GM18868 (cell line): Measurements from ENCODE around the gene PCSK5.
"Not testable (repeated sequence)": the region's sequence is repeated elsewhere in the genome, so short reads cannot be mapped to it uniquely, and the experiment has no call there.

ENCODE experiments used
- ATAC-seq: cut with Tn5 transposase; IDR thresholded peaks from one replicate; pipeline ENCODE4 v1.9.1; 2021; ENCODE audit warnings: mild to moderate bottlenecking, moderate library complexity; ENCODE audit not compliant: unreplicated experiment

PCSK5 gene

GRCh38 chr9:75962013-75962661, 71.7 kb downstream of the PCSK5 start:
- ATAC-seq, result no peak

DNA sequence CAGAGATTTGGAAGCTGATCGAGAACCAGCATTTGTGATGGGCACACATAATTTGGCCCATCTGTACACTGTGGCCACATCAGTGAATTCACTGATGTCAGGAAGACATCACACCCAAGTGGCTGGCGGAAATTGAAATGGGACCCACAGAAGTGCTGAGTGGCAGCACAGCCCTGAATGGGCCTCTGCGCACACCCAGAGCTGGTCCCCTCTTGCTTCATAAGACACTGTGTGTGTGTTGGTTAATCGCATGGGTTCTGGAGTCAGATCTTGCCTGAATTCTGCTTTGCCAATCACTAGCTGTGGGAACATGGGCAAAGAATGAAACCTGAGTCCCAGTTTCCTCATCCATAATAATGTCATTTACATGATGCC, 72.2 kb downstream of the PCSK5 start:
- no peak for ATAC-seq

GRCh38 chr9:75963321-75963720, 72.8 kb downstream of the PCSK5 start:
- not testable (repeated sequence) for ATAC-seq

DNA sequence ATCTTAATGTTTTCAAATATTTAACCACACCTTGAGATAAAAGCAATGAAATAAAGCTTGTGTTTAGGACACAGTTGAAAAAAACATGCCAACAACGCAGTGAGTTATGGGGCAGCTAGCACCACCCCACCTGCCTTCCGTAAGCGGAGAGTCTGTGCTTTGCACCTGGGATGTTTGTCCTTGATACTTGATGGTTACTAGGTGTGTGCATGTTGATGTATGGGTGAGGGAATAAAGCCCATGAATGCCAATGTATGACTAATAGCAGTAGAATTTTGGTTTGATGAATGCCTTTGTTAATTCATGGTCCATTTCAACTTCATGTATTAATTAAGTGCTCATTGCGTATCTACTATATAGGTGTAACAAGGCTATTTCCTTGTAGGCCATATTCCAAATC, 74.0 kb downstream of the PCSK5 start:
- ATAC-seq, result no peak

DNA sequence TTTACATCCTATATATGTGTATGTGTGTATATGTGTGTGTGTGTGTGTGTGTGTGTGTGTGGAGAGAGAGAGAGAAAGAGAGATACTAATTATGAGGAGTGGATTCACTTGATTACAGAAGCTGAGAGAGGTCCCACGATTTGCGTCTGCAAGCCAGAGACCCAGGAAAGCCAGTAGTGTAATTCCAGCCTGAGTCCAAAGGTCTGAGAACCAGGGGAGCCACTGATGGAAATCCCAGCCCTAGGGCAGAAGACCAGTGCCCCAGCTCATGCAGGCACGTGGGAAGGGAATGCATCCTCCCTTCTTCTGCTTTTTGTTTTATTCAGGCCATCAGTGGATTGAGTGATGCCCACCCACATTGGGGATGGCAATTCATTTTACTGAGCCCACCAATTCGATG, 74.8 kb downstream of the PCSK5 start:
- ATAC-seq, result no peak

DNA sequence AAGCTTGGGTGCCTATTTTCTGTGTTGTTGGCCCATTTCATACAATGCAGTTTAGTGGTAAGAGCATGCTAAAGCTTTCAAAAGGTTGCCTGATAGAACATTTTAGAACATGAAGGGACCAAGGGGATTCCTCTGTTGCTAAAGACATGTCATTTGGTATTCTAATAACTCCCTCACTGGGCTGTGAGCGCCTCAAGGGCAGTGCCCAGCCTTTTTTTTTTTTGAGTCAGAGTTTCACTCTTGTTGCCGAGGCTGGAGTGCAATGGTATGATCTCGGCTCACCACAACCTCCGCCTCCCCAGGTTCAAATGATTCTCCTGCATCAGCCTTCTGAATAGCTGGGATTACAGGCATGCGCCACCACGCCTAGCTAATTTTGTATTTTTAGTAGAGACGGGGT, 77.1 kb downstream of the PCSK5 start:
- ATAC-seq, result no peak

GRCh38 chr9:75974016-75974766, 83.7 kb downstream of the PCSK5 start:
- no peak for ATAC-seq

DNA sequence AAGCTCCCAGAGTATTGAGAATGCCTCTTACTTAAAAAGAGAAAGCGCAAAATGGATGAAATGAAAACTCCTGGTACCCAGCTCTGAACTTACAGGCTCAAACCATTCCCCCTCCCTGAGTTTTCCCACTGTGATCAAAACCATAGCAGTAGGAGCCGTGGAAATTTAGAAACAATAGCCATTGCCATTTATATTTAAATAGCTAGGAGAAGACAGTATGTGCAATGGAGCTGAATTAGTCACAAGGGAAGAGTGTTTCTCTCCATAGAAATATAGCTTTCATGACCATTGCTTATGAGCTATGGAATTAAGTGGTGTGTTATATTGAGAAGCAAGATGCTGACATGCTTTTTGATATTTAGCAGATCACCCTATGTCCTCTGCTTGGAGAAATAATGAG, 84.6 kb downstream of the PCSK5 start:
- no peak for ATAC-seq

- ATAC-seq, result no peak
Observed at GRCh38 chr9:75976549-75976948, 86.1 kb downstream of the PCSK5 start.

DNA sequence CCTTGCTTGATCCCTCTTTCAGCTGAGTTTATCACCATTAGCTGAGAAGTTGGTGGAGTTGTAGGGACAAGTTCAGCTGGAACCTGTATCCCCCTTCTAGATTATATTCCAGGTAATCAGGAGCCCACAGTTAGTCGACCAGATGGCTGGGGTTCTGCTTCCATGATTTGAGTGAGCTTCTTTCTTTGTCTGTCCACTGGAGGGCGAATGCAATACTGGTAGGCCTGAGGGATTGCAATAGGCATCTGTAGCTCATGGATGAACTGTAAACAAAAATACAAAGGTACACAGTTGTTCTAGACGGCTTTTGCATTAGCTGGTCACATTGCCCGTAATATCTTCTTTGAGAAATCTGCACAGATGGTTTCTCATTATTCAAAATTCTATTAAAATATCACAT, 88.9 kb downstream of the PCSK5 start:
- no peak for ATAC-seq

- ATAC-seq, result no peak
Observed at GRCh38 chr9:75983319-75984045, 93.0 kb downstream of the PCSK5 start.

DNA sequence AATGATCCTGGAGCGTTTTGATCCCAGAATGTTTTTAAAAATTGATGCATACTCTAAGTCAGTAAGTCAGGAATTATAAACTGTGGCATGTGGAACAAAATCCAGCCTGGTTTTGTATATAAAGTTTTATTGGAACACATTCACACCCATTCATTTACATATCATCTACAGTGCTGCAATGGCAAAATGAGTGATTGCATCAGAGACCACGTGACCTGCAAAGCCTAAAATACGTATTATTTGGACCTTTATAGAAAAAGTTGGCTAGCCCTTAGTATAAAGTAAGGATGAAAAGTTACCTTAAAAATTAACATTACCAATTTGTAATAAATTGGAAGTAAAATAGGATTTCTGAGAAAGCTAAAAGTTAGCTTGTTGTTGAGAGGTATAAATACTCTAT, 95.0 kb downstream of the PCSK5 start:
- ATAC-seq, result no peak

DNA sequence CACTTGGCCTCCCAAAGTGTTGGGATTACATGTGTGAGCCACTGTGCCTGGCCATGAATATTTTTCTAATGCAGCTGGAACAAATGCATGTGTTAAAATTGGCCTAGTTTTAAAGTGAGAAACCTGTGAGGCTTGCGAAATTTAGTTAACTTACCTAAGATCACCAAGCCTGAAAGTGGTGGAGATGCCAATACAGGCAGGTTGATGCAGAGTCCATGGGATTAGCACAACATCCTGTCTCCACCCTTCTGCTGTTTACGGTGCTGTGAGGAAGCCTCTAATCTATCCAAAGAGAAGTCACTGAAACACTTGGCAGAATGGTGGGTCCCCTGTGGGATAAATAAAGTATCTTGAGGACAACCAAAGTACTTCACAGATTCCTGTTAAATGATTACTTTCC, 98.2 kb downstream of the PCSK5 start:
- no peak for ATAC-seq

- ATAC-seq, result no peak
Observed at GRCh38 chr9:75990156-75990555, 99.7 kb downstream of the PCSK5 start.

DNA sequence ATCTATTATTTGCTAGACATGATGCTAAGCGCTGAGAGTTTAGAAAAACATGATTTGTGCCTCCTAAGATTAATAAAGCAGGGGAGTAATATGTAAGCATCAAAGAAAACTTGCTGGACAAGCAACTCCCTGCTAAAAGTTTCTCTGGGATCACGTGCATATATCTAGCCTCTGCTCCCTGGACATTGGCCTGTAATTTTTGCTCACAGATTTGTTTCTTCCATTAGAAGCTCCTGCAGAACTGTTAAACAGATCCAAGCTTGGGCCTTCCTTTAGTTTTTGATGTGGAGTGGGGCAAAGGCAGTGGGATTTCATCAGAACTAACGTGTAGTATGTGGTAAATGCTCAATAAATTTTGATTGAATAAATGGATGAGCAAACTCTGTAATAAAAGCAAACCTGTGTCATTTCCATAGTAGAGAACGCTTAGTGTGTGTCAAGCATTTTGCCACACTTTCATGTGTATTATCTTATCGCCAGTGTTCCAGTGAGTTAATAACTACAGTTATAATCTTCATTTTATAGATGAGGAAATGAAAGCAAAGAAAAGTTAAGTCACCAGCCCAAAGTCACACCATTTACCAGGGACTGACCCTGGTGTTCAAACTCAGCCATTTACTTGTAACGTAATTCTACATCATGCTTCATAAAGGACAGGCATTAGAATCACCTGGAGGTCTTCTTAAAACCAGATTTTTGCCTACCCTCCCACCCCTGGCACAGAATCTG, 100.3 kb downstream of the PCSK5 start:
- ATAC-seq, result no peak

GRCh38 chr9:75992482-75993206, 102.2 kb downstream of the PCSK5 start:
- ATAC-seq, result no peak

- no peak for ATAC-seq
Observed at GRCh38 chr9:75993434-75993833, 103.0 kb downstream of the PCSK5 start.

DNA sequence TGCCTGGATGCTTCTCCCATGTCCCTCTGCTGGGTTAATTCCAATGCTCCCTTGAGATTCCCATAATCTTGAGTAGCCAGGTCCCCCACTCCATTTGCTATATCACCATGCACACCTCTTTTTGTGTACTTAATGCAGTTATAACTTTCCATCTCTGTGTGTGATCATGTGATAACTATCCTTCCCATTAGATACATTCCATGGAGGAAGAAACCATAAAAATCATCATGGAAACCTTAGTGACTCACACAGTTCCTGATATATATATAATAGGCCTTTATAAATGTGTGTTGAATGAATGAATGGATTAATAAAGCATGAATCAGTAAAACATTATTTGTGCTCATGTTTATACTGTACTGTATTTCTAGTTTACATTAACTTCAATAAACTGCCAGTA, 104.6 kb downstream of the PCSK5 start:
- no peak for ATAC-seq

GRCh38 chr9:75996726-75997125, 106.3 kb downstream of the PCSK5 start:
- no peak for ATAC-seq

- ATAC-seq, result no peak
Observed at GRCh38 chr9:75997206-75997605, 106.7 kb downstream of the PCSK5 start.
